A549 (cell line): ENCODE data around the gene GPR158.

Experiments used
- CHD4 ChIP-seq: fragments of 200-600 bp; sonication (generic); IDR thresholded peaks from 2 replicates; pipeline ENCODE4 v1.6.1; 2016; ENCODE audit warnings: antibody characterized with exemption, mild to moderate bottlenecking, borderline replicate concordance
- CTCF ChIP-seq: fragments of >200 bp; sonication (Bioruptor Twin); formaldehyde crosslinking; IDR thresholded peaks from 3 replicates; pipeline ENCODE4 v1.5.1; 2016
- ESRRA ChIP-seq: fragments of 150-350 bp; IDR thresholded peaks from 2 replicates; pipeline ENCODE4 v1.6.1; 2014; ENCODE audit warnings: mild to moderate bottlenecking, low read length, borderline replicate concordance
- PBX3 ChIP-seq: IDR thresholded peaks from 2 replicates; pipeline ENCODE4 v1.6.1; 2012
- POLR2A ChIP-seq: IDR thresholded peaks from 2 replicates; pipeline ENCODE4 v1.6.1; 2012; ENCODE audit warnings: mild to moderate bottlenecking, low read length
- POLR2AphosphoS2 ChIP-seq: conservative IDR thresholded peaks from 2 replicates; pipeline ENCODE4 v1.6.1; 2012; ENCODE audit warnings: low read length, improper control_type of control experiment, inconsistent platforms
- REST ChIP-seq: fragments of 200-600 bp; sonication (generic); IDR thresholded peaks from 2 replicates; pipeline ENCODE4 v1.6.1; 2016; ENCODE audit warnings: antibody characterized with exemption, mild to moderate bottlenecking, moderate library complexity
- TFCP2L1 ChIP-seq: fragments of 250-450 bp; sonication (Bioruptor Pico); IDR thresholded peaks from 2 replicates; pipeline ENCODE4 v1.5.0; 2021; ENCODE audit warnings: mild to moderate bottlenecking

GRCh38 chr10:25339966-25340365 lies 165.2 kb downstream of the GPR158 start:
- TF ChIP-seq PBX3 (no peak), CHD4 (no peak), POLR2A (no peak), CTCF (no peak), REST (no peak), ESRRA (no peak), TFCP2L1 (CRISPR knock-in tag) (no peak), POLR2AphosphoS2 (no peak)
